Colonic mucosa (tissue), 4 donors: ENCODE data around the gene MPPE1. TPM values are rescaled to one million over a fixed set of nuclear protein-coding genes. Genes with fewer than 3 reads are reported as not detected.
"Not testable (repeated sequence)": the region's sequence is repeated elsewhere in the genome, so short reads cannot be mapped to it uniquely, and the experiment has no call there.

ENCODE experiments used
- DNase-seq: peaks from one replicate; pipeline ENCODE4 v3.0.0-alpha.2; 2020
- H3K27ac ChIP-seq: fragments of 200-600 bp; one replicate; pipeline ENCODE4 v1.8.0; 2021
- H3K27me3 ChIP-seq: fragments of 200-600 bp; one replicate; pipeline ENCODE4 v1.8.0; 2021
- H3K36me3 ChIP-seq: fragments of 200-600 bp; one replicate; pipeline ENCODE4 v1.8.0; 2021
- H3K4me1 ChIP-seq: fragments of 200-600 bp; one replicate; pipeline ENCODE4 v1.8.0; 2021; ENCODE audit warnings: mild to moderate bottlenecking
- H3K4me3 ChIP-seq: fragments of 200-600 bp; one replicate; pipeline ENCODE4 v1.8.0; 2021
- H3K9ac ChIP-seq, 2 donors: one replicate each; pipeline ENCODE4 v1.7.0; 2013; ENCODE audit warnings: control low read depth in 2 of 2, low read depth in 2 of 2, low read length in 2 of 2
- H3K9me3 ChIP-seq: fragments of 200-600 bp; one replicate; pipeline ENCODE4 v1.8.0; 2021
- intact Hi-C: fragments of 100-400 bp; cut with DNase I; formaldehyde crosslinking; loops from one replicate; pipeline ENCODE4 v1.14.1; 2022
- total RNA-seq, 2 donors: library from RNA; stranded (reverse); fragmentation: NEBNext Ultra II Directional in 1 of 2; extraction: Animal tissue kit (Norgen Biotek cat#: 25700) in 1 of 2; gene quantifications; one replicate each; pipeline ENCODE4 v1.2.1, GENCODE V29; 2021
- TF ChIP-seq, protein P1 (sequence below): fragments of 200-600 bp; IDR thresholded peaks from one replicate; pipeline ENCODE4 v1.8.0; 2022; ENCODE audit warnings: antibody characterized with exemption, mild to moderate bottlenecking
- donor health status: healthy.
- donor health status: DM: no; HTN: no; CAD: no.
- donor health status: DM: no; HTN: no; CAD: no.

The MPPE1 gene
- total RNA-seq, 2 donors from 2014 or later = 36.8 to 47.9 TPM

DNA sequence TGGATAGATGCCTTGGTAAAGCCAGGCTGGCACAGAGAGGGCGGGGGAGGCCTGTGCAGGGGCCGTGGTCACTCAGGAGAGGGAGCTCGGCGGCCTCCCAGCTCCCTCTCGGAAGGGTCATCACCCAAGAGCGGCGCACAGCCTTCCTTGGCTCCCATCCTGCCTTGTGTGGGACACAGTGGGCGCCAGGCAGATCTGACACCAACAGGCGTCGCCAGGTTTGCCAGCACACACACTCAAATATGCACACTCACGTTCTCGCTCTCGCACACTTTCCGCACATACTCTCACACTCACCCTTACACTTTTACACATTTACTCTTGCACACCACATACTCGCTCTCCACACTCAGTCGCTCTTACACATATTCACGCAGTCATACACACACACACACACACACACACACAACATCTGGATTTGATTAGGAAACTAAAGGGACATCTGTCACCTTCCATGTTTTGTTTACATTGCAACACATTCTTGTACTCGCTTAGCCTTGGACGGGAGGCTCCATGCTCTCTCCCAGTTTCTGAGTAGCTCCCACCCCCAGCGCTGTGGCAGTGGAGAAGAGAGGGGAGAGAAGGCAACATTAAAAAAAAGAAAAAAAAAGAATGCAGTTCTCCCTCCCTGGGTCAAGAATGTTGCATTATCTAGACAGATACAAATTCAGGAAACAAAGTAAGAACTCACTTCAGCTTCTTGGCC, 46.4 kb downstream of the MPPE1 start:
- no peak for DNase-seq
- Histone ChIP-seq H3K27me3 (no peaks in the 10 kb centered on the region), H3K36me3 (no peaks in the 10 kb centered on the region), H3K9ac (no peak overlapping the region), H3K4me3 (no peak overlapping the region), H3K27ac (no peak overlapping the region), H3K9me3 (no peaks in the 10 kb centered on the region), H3K4me1 (no peaks in the 10 kb centered on the region)
- TF ChIP-seq, protein P1, sequence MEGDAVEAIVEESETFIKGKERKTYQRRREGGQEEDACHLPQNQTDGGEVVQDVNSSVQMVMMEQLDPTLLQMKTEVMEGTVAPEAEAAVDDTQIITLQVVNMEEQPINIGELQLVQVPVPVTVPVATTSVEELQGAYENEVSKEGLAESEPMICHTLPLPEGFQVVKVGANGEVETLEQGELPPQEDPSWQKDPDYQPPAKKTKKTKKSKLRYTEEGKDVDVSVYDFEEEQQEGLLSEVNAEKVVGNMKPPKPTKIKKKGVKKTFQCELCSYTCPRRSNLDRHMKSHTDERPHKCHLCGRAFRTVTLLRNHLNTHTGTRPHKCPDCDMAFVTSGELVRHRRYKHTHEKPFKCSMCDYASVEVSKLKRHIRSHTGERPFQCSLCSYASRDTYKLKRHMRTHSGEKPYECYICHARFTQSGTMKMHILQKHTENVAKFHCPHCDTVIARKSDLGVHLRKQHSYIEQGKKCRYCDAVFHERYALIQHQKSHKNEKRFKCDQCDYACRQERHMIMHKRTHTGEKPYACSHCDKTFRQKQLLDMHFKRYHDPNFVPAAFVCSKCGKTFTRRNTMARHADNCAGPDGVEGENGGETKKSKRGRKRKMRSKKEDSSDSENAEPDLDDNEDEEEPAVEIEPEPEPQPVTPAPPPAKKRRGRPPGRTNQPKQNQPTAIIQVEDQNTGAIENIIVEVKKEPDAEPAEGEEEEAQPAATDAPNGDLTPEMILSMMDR = no peak
- intact Hi-C loops = no loop called here

DNA sequence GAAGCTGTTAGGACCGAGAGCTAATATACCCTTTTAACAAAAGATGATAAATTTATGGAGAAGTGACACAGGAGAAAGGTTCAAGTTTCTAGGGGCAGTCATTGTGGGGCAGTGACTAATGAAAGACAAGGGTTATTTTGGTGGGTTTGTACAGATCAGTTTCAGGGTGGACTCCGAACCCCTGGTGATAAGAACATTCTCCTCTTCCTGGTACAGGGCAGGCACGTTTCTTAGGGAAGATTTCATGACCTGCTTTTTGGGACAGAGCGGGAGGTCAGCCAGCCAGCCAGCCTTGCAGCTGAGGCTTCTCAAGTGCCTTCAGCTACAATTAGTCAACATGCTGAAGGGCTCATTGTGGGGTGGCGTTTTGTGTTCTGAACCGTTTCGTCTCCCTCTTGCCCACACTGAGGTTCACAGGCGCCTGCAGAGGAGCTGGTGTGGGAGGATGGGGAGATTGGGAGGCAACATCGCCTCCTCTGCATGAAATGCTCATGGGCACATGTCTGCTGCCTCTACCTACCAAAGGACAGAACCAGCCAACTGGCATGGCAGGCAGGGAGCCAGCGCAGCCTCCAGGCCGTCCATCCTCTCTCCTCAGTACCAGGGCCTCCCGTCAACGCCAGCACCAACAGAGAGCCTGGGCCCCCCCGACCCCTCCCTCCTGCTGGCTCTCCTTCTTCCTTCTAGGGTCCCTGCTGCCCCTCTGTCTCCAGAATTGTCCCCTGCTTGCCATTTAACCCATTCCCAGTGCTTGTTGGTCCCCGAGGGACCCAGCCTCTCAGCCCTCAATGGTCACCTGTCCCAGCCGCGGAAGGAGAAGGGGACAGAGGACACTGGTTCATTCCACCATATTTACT, 47.3 kb downstream of the MPPE1 start:
- intact Hi-C loops = no loop called here
- Histone ChIP-seq H3K27me3 (no peaks in the 10 kb centered on the region), H3K4me1 (no peaks in the 10 kb centered on the region), H3K27ac (no peak overlapping the region), H3K4me3 (no peak overlapping the region), H3K9ac (no peak overlapping the region), H3K36me3 (no peaks in the 10 kb centered on the region), H3K9me3 (no peaks in the 10 kb centered on the region)
- TF ChIP-seq, protein P1 = no peak
- no peak for DNase-seq

GRCh38 chr18:11859903-11860407, 48.2 kb downstream of the MPPE1 start:
- no peaks in the 10 kb centered on the region for H3K4me1 ChIP-seq
- no peaks in the 10 kb centered on the region for H3K27me3 ChIP-seq
- intact Hi-C loops = loop anchor here (10.0 kb wide), 1 partner anchor 45 kb away; the partner anchor contains the start of gene MPPE1
- no peak overlapping the region for H3K27ac ChIP-seq
- H3K4me3 ChIP-seq = no peak overlapping the region
- H3K9ac ChIP-seq = no peak overlapping the region
- TF ChIP-seq, protein P1 = no peak
- DNase-seq = peak; percentile 45
- H3K9me3 ChIP-seq = no peaks in the 10 kb centered on the region
- H3K36me3 ChIP-seq = no peaks in the 10 kb centered on the region

- intact Hi-C loops = loop anchor here (10.0 kb wide), 1 partner anchor 45 kb away; the partner anchor contains the start of gene MPPE1
- no peaks in the 10 kb centered on the region for H3K27me3 ChIP-seq
- H3K4me3 ChIP-seq = no peak overlapping the region
- no peak overlapping the region for H3K9ac ChIP-seq
- H3K36me3 ChIP-seq = no peaks in the 10 kb centered on the region
- no peaks in the 10 kb centered on the region for H3K9me3 ChIP-seq
- no peak for DNase-seq
- no peak overlapping the region for H3K27ac ChIP-seq
- H3K4me1 ChIP-seq = no peaks in the 10 kb centered on the region
- TF ChIP-seq, protein P1 = no peak
Observed at GRCh38 chr18:11859282-11859830, 48.8 kb downstream of the MPPE1 start.

- Histone ChIP-seq H3K27ac (peak overlapping the region; percentile 81), H3K9ac (peak overlapping the region in 1 of 2 donors; percentile 70), H3K4me3 (no peak overlapping the region), H3K27me3 (no peaks in the 10 kb centered on the region), H3K36me3 (no peaks in the 10 kb centered on the region), H3K9me3 (no peaks in the 10 kb centered on the region), H3K4me1 (peaks cover 13% of the 10 kb centered on the region)
- TF ChIP-seq, protein P1 = no peak
- intact Hi-C loops = loop anchor here (10.0 kb wide), 1 partner anchor 47 kb away; the partner anchor contains the start of gene MPPE1
- peak; percentile 80 for DNase-seq
Observed at GRCh38 chr18:11857177-11857887, 50.8 kb downstream of the MPPE1 start.

DNA sequence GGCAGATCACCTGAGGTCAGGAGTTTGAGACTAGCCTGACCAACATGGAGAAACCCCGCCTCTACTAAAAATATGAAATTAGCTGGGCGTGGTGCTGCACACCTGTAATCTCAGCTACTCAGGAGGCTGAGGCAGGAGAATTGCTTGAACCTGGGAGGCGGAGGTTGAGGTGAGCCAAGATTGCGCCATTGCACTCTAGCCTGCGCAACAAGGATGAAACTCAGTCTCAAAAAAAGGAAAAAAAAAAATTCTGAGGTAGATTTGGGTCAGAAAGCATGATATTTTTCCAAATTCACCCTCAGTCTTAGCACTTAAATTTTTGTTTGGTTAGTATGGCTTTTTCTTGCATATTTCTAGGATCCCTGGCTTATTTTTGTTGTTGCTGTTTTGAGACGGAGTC, 53.6 kb downstream of the MPPE1 start:
- H3K4me1 ChIP-seq = peaks cover 13% of the 10 kb centered on the region
- H3K27ac ChIP-seq, DNase-seq, H3K4me3 ChIP-seq, H3K9ac ChIP-seq, H3K9me3 ChIP-seq, H3K27me3 ChIP-seq, H3K36me3 ChIP-seq: not testable (repeated sequence)
- intact Hi-C loops = loop anchor here (10.0 kb wide), 1 partner anchor 50 kb away; the partner anchor contains the start of gene MPPE1
